Fibroblast of peridontal ligament (primary cell): ENCODE results near the gene ZNF624.
"Not testable (repeated sequence)": the region's sequence is repeated elsewhere in the genome, so short reads cannot be mapped to it uniquely, and the experiment has no call there.

Experiments
- DNase-seq: peaks from one replicate; pipeline ENCODE4 v3.0.0-alpha.2; 2010; ENCODE audit errors: extremely low read depth

ZNF624 gene

DNA sequence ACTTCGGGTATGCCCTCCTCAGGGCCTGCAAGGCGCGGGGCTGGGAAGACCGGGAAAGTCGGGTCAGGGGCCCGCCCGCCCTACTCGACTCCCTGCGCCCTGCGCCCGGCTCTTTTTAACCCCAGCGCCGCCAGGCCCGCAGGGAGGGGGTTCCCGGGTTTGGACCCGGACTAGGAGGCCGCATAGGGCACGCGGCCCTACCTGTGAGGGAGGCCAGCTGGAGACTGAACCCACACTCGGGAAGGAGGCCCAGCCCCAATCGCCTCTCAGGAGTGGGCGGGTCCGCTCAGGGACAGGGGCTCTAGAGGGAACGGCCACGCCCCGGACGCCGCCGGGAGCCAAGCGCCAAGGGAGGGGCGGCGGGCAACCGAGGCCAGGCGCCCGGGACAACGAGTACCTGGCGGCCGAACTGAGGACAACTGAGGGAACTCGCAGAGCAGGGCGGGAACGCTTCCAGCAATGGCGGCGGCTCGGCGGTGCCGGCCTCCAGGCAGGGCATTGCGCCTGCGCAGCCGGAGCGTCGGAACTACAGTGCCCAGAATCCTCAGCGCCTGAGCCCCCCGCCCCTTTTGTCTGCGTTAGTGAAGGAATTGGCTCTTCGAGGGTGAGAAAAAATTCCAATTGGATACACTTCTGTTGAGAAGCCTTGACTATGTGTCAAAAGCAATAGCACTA lies at the start of gene ZNF624:
Gene ZNF624, minus strand, starts transcription at position 484 of the 675 bp plus-strand sequence.
- DNase-seq, result peak; percentile 85

DNA sequence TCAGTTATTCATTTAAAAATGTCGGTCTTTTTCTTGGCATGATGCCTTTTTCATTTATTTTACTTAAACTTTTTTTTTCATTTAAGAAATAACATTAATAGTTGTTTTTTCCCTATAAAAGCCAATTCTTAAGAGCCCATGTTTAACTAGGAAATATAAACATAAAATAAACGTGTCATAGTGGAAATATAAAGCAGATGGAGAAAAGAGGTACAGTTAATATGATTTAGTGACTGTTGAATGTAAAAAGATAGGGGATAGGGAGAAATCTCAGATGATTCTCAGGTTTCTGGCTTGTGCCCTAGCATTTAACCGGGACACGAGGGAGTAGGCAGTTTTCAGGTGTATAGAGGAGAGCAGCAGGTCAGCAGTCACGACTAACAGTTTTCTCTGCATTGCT lies 44.0 kb upstream of the ZNF624 start:
- not testable (repeated sequence) for DNase-seq

DNA sequence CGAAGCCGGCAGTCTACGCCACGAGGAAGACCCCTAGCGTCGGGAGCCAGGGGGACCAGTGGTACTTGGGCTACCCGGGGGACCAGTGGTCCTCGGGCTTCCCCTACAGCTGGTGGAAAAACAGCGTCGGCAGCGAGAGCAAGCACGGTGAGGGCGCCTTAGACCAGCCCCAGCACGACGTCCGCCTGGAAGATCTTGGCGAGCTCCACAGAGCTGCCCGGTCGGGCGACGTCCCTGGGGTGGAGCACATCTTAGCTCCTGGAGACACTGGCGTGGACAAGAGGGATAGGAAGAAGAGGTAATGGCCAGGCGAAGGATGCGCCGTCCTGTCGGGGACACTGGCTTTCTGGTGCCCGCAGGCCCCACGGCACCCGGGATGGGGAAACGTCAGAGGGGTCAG lies 36.8 kb upstream of the ZNF624 start:
- not testable (repeated sequence) for DNase-seq

GRCh38 chr17:16689731-16690281 lies 36.2 kb upstream of the ZNF624 start, which contains the start of gene CCDC144A:
TSS of gene CCDC144A (plus strand) at chr17:16690241. CDS start at chr17:16690401, 160 bp downstream.
- DNase-seq, result not testable (repeated sequence)

DNA sequence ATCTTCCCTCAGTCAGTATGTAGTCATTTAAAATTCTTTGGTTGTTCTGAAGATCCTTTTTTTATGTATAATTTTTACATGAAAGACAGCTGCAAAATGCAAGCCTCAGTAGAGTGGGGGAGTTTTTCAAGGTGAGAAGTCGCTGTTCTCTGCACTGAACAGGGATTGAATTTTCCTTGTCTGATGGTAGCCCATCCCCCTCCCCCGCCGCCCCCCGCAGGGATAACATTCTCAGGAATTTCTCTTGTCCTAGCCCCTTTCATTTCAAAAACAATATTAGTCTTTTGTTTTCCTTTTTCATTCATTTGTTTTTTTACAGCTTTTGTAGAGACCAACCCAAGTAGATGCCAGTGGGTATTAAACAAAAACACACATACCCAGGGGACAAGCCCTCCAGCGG lies 33.5 kb upstream of the ZNF624 start:
- DNase-seq, result not testable (repeated sequence)

- not testable (repeated sequence) for DNase-seq
These were observed 32.4 kb upstream of the ZNF624 start for GRCh38 chr17:16686019-16686418.

DNA sequence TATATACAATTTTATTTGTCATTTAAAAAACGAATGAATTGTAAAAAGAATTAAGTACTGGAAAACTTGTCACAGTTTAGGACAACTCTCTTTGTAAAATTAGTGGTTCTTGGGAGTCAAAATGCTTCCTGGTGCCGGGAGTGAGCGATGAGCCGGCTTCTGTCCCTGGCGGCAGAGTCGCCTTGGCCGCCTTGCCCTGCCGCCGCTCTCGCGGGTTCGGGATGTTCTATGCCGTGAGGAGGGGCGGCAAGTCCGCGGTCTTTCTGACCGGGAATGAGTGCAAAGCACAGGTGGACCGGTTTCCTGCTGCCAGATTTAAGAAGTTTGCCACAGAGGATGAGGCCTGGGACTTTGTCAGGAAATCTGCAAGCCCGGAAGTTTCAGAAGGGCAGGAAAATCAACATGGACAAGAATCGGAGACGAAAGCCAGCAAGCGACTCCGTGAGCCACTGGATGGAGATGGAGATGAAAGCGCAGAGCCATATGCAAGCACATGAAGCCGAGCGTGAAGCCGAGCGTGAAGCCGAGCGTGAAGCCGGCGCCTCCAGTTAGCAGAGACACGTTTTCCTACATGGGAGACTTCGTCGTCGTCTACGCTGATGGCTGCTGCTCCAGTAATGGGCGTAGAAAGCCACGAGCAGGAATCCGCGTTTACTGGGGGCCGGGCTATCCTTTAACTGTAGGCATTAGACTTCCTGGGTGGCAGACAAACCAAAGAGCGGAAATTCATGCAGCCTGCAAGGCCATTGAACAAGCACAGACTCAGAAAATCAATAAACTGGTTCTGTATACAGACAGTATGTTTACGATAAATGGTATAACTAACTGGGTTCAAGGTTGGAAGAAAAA lies 29.9 kb upstream of the ZNF624 start:
- DNase-seq, result not testable (repeated sequence)

DNA sequence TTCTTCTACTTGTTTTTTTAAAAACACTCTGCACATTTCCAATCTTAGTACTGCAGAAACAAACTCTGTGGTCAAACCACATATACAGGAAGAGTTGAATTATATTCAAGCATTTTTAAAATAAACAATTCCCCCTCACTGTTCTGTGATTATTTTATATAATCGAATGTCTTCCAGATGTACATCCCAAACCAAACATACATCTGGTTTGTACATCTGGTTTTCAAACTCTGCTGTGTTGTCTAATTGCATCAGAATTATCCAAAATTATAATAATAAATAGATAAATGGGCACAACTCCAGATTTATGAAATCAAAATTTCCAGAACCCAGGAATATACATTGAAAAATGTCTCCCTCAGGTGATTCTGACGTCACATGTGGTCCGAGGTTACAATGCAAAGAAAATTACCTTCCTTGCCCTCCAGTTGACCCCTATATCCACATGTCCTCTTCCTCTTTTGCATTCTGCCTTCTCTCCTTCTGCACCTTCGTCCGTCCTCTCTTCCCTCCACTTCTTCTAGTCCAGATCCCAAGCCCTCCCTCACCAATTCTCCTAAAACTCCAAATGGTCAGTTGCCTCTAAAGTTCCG lies 23.1 kb upstream of the ZNF624 start:
- DNase-seq, result peak; percentile 71

GRCh38 chr17:16666907-16667636 lies 13.4 kb upstream of the ZNF624 start:
- DNase-seq, result not testable (repeated sequence)

GRCh38 chr17:16666553-16666906 lies 12.9 kb upstream of the ZNF624 start:
- not testable (repeated sequence) for DNase-seq

GRCh38 chr17:16662936-16663335 lies 9.3 kb upstream of the ZNF624 start:
- DNase-seq, result no peak

DNA sequence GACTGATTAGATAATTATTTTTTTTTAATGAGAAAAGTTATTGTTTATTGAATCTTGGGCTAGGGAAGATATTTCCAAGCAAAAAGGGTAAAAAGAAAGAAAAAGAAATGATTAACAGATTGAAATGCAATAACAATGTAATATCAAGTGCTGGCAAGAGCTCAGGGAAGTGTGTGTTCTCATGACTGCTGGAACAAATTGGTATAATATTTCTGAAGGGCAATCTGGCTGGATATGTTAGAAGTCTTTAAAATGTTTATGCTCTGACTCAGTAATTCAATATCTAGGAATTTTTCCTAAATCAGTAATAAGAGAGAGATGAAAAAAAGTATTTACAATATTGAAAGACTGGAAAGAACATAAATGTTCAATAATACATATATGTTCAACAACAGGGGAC lies 7.6 kb upstream of the ZNF624 start:
- peak; percentile 35 for DNase-seq

DNA sequence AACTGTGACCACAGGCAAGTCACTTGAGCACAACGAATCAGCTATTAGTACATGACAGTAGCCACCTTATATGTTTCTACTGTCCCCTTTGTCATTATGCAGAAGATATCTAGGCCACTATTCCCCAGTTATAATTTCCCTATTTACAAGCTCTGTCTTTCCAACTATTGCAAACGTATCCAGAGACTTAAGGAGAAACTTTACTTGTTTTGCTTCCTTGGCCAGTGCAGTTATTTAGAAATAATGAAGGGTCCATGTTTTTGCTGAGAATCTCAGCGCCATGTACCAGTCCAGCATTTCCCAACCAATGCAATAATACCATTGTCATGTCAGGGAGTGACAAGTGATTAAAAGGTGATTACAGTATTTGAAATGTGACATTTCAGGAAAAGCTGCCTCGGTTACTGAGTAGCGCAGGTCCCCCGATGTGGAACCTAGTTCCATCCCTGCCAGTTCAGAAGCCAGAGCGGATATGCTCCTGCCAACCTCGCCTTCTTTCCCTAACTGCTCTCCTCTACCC lies 743 bp downstream of the ZNF624 start:
- DNase-seq, result peak; percentile 27

DNA sequence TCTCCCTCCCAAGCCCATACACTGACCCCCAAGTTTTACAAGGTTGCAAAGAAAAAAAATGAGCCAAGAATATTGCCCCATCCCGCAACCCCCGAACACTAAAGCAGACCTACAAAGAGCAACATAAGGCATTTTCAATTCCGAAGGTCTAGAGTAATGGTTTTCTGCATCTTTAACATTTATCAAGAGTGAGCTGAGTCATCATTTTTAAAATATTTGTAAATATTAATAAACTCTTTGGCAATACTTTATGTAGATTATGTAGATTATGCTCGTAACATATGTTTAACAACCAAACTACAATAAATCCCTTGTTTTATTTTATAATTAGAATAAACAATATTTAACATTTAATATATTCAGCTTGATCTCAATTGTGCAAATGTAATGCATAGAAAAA lies 1.4 kb downstream of the ZNF624 start:
- no peak for DNase-seq

GRCh38 chr17:16649585-16649984 lies 4.1 kb downstream of the ZNF624 start:
- no peak for DNase-seq

- DNase-seq, result no peak
These were observed 14.2 kb downstream of the ZNF624 start for GRCh38 chr17:16639438-16639837.

GRCh38 chr17:16623282-16623681 lies 30.4 kb downstream of the ZNF624 start:
- no peak for DNase-seq

- DNase-seq, result no peak
These were observed 30.9 kb downstream of the ZNF624 start for GRCh38 chr17:16622540-16623277.

DNA sequence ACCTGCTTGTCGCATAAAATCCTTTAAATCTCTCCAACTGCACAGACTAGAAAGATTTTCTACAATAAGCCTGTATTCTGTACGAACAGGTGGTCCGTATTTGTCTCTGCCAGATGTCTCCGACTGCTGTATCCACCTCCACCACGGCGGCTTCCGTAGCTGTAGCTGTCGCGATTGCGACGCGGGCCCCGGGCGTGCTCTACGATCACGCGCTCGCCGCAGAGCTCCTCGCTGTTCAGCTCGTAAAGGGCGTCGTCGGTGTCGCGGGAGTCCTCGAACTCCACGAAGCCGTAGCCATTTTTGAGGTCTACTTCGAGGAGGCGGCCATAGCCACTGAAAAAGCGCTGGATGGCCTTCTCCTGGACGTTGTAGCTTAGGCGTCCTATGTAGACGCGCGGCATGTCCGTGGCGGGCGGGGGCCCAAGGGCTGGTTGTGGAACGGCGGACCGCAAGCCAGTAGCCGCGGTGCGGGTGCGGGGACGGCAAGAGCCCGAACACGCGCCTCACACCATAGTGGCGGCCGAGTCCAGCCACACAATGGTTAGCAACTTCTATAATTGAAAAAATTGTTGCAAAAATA lies 36.1 kb downstream of the ZNF624 start:
- DNase-seq, result no peak

- no peak for DNase-seq
These were observed 54.1 kb downstream of the ZNF624 start for GRCh38 chr17:16599537-16599936.
